Neural progenitor cell (in vitro differentiated cells): Measurements from ENCODE around the gene CD4. TPM values are rescaled to one million over a fixed set of nuclear protein-coding genes. Genes with fewer than 3 reads are reported as not detected.

Experiments
- DNase-seq: peaks from one replicate; pipeline ENCODE4 v3.0.0-alpha.2; 2016; ENCODE audit warnings: low spot score
- H2AFZ ChIP-seq: fragments of 200-600 bp; sonication (generic); replicated peaks from 2 replicates; pipeline ENCODE4 v1.6.1; 2016; ENCODE audit warnings: antibody characterized with exemption
- H3F3A ChIP-seq: fragments of 200-600 bp; sonication (generic); 2 replicates; pipeline ENCODE4 v1.6.1; 2016; ENCODE audit warnings: antibody characterized with exemption, low read depth
- H3K27ac ChIP-seq: fragments of 200-600 bp; sonication (generic); 2 replicates; pipeline ENCODE4 v1.5.1; 2016; ENCODE audit warnings: mild to moderate bottlenecking
- H3K27me3 ChIP-seq: fragments of 200-600 bp; sonication (generic); 2 replicates; pipeline ENCODE4 v1.6.1; 2016; ENCODE audit warnings: mild to moderate bottlenecking, moderate library complexity
- H3K36me3 ChIP-seq: fragments of 200-600 bp; sonication (generic); 2 replicates; pipeline ENCODE4 v1.5.1; 2016
- H3K4me1 ChIP-seq: fragments of 200-600 bp; sonication (generic); 2 replicates; pipeline ENCODE4 v1.6.1; 2016; ENCODE audit warnings: mixed run types
- H3K4me2 ChIP-seq: fragments of 200-600 bp; sonication (generic); 2 replicates; pipeline ENCODE4 v1.6.1; 2016
- H3K4me3 ChIP-seq: fragments of 200-600 bp; sonication (generic); 2 replicates; pipeline ENCODE4 v1.5.1; 2016
- H3K79me2 ChIP-seq: fragments of 200-600 bp; sonication (generic); 2 replicates; pipeline ENCODE4 v1.6.1; 2016; ENCODE audit warnings: low read depth
- H3K9ac ChIP-seq: fragments of 200-600 bp; sonication (generic); 2 replicates; pipeline ENCODE4 v1.6.1; 2016
- H3K9me3 ChIP-seq: fragments of 200-600 bp; sonication (generic); 2 replicates; pipeline ENCODE4 v1.5.1; 2016; ENCODE audit warnings: low read depth
- H4K20me1 ChIP-seq: fragments of 200-600 bp; sonication (generic); 2 replicates; pipeline ENCODE4 v1.6.1; 2016; ENCODE audit warnings: low read depth
- H3K27ac Mint-ChIP-seq: 3 replicates; pipeline ENCODE4 v1.8.0; 2021; ENCODE audit warnings: mixed read lengths
- H3K27me3 Mint-ChIP-seq: 2 replicates; pipeline ENCODE4 v1.8.0; 2022; ENCODE audit warnings: low read depth, mild to moderate bottlenecking, inconsistent platforms, moderate library complexity, mixed read lengths; ENCODE audit not compliant: insufficient read depth
- H3K36me3 Mint-ChIP-seq: 3 replicates; pipeline ENCODE4 v1.8.0; 2021; ENCODE audit warnings: mixed read lengths
- H3K4me1 Mint-ChIP-seq: 3 replicates; pipeline ENCODE4 v1.8.0; 2021; ENCODE audit warnings: mixed read lengths
- H3K4me3 Mint-ChIP-seq: 3 replicates; pipeline ENCODE4 v1.8.0; 2021; ENCODE audit warnings: mild to moderate bottlenecking, moderate library complexity, mixed read lengths
- H3K9me3 Mint-ChIP-seq: 3 replicates; pipeline ENCODE4 v1.8.0; 2020; ENCODE audit warnings: mixed read lengths
- EZH2 ChIP-seq: fragments of 200-600 bp; sonication (generic); IDR thresholded peaks from 2 replicates; pipeline ENCODE4 v1.6.1; 2017; ENCODE audit warnings: antibody characterized with exemption, mild to moderate bottlenecking, moderate library complexity
- EZH2phosphoT487 ChIP-seq: fragments of 200-600 bp; sonication (generic); IDR thresholded peaks from 2 replicates; pipeline ENCODE4 v1.6.1; 2017; ENCODE audit warnings: antibody characterized with exemption
- total RNA-seq: library from RNA; depleted of rRNA; stranded (reverse); fragments of >200 nt; gene quantifications from 2 replicates; pipeline ENCODE4 v1.2.3, GENCODE V29; 2015; ENCODE audit warnings: low replicate concordance
- TF ChIP-seq, protein P1 (sequence below): fragments of 200-600 bp; sonication (generic); IDR thresholded peaks from 2 replicates; pipeline ENCODE4 v1.5.1; 2017; ENCODE audit warnings: antibody characterized with exemption, mild to moderate bottlenecking

The CD4 gene
- total RNA-seq, 1 donor from 2014 or later = 2.5 TPM

DNA sequence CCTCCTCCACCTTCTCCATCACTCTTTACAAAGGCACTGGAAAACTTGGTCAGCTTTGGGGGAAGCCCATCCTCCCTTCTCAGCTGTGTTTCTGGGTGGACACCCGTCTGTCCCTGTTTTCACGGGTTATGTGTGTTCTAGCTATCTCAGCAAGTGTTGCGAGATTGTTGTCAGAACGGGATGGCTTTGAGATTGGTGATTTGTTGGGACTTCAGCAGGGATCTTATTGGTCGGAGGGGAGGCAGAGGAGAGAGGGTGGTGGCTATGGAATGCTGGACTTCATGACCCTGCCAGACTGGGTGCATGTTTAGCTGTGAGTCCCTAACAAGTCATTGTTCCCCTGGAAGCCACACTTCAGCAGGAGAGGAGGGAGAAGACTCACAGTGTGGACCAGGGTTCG lies 64.7 kb downstream of the CD4 start:
- H3K27ac Mint-ChIP-seq = peak overlapping the region; percentile 47
- Histone ChIP-seq H4K20me1 (peaks cover 28% of the 10 kb centered on the region), H3K9ac (no peak overlapping the region), H3K4me2 (no peak overlapping the region), H2AFZ (no peak overlapping the region), H3K27ac (no peak overlapping the region), H3K9me3 (no peaks in the 10 kb centered on the region), H3K79me2 (peaks cover 48% of the 10 kb centered on the region), H3K4me3 (no peak overlapping the region), H3K27me3 (no peaks in the 10 kb centered on the region), H3F3A (peaks cover 25% of the 10 kb centered on the region), H3K36me3 (peaks cover 4% of the 10 kb centered on the region), H3K4me1 (peaks cover 19% of the 10 kb centered on the region)
- no peak for DNase-seq
- peaks cover 7% of the 10 kb centered on the region for H3K27me3 Mint-ChIP-seq
- H3K36me3 Mint-ChIP-seq = peaks cover 29% of the 10 kb centered on the region
- H3K4me1 Mint-ChIP-seq = peaks cover 32% of the 10 kb centered on the region
- no peaks in the 10 kb centered on the region for H3K9me3 Mint-ChIP-seq
- peak overlapping the region; percentile 93 for H3K4me3 Mint-ChIP-seq
- TF ChIP-seq EZH2 (no peak), EZH2phosphoT487 (no peak)
- TF ChIP-seq, protein P1, sequence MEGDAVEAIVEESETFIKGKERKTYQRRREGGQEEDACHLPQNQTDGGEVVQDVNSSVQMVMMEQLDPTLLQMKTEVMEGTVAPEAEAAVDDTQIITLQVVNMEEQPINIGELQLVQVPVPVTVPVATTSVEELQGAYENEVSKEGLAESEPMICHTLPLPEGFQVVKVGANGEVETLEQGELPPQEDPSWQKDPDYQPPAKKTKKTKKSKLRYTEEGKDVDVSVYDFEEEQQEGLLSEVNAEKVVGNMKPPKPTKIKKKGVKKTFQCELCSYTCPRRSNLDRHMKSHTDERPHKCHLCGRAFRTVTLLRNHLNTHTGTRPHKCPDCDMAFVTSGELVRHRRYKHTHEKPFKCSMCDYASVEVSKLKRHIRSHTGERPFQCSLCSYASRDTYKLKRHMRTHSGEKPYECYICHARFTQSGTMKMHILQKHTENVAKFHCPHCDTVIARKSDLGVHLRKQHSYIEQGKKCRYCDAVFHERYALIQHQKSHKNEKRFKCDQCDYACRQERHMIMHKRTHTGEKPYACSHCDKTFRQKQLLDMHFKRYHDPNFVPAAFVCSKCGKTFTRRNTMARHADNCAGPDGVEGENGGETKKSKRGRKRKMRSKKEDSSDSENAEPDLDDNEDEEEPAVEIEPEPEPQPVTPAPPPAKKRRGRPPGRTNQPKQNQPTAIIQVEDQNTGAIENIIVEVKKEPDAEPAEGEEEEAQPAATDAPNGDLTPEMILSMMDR = no peak

DNA sequence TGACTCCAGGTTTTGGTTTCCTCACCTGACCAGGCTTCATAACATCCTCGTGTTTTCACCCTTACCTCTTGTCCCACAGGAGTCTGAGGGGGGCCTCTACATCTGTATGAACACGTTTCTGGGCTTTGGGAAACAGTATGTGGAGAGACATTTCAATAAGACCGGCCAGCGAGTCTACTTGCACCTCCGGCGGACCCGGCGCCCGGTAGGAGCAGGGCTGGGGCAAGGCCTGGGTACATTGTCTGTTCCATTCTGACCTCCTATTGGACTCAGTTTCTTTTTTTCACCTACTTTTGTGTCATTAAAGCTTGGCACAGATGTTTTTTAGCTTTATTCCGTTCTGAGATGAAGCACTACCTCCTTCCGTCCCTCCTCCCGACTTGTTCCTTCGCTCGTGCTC lies 66.0 kb downstream of the CD4 start:
- Mint-ChIP-seq H3K4me3 (no peak overlapping the region), H3K9me3 (no peaks in the 10 kb centered on the region), H3K27me3 (peaks cover 5% of the 10 kb centered on the region), H3K27ac (no peak overlapping the region), H3K4me1 (peaks cover 19% of the 10 kb centered on the region), H3K36me3 (peaks cover 27% of the 10 kb centered on the region)
- Histone ChIP-seq H3K27me3 (no peaks in the 10 kb centered on the region), H3K4me2 (no peak overlapping the region), H3K9me3 (no peaks in the 10 kb centered on the region), H3K4me3 (no peak overlapping the region), H3K9ac (no peak overlapping the region), H2AFZ (no peak overlapping the region), H3K27ac (no peak overlapping the region), H3K79me2 (peaks cover 35% of the 10 kb centered on the region), H4K20me1 (peaks cover 15% of the 10 kb centered on the region), H3K36me3 (peaks cover 4% of the 10 kb centered on the region), H3F3A (peaks cover 23% of the 10 kb centered on the region), H3K4me1 (peaks cover 10% of the 10 kb centered on the region)
- no peak for DNase-seq
- TF ChIP-seq EZH2phosphoT487 (no peak), EZH2 (no peak)
- TF ChIP-seq, protein P1 = no peak

DNA sequence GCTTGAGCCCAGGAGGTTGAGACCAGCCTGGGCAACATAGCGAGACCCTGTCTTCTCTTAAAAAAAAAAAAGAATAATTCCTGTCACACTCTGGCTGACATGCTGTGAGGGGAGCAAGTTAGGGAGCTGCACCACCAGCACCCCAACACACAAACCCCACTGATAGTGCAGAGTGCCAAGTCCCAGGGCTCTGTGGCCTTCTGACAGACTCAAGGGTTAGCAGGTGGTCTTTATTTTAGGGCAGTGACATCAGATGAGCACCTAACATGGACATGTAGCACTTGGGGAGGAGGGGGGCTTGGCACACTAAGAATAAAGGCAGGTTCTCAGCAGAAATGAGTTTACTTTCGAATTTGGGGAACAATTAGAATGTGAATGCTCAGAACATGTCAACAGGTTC lies 69.5 kb downstream of the CD4 start:
- Histone ChIP-seq H3K9ac (no peak overlapping the region), H3K4me1 (no peaks in the 10 kb centered on the region), H3K36me3 (peaks cover 4% of the 10 kb centered on the region), H3K27me3 (no peaks in the 10 kb centered on the region), H3K79me2 (peaks cover 17% of the 10 kb centered on the region), H3K4me2 (no peak overlapping the region), H4K20me1 (peaks cover 7% of the 10 kb centered on the region), H3K9me3 (no peaks in the 10 kb centered on the region), H3F3A (no peaks in the 10 kb centered on the region), H2AFZ (no peak overlapping the region), H3K27ac (no peak overlapping the region), H3K4me3 (no peak overlapping the region)
- peaks cover 4% of the 10 kb centered on the region for H3K4me1 Mint-ChIP-seq
- DNase-seq = no peak
- H3K4me3 Mint-ChIP-seq = no peak overlapping the region
- peaks cover 4% of the 10 kb centered on the region for H3K27me3 Mint-ChIP-seq
- H3K36me3 Mint-ChIP-seq = peaks cover 44% of the 10 kb centered on the region
- H3K9me3 Mint-ChIP-seq = no peaks in the 10 kb centered on the region
- TF ChIP-seq EZH2phosphoT487 (no peak), EZH2 (no peak)
- TF ChIP-seq, protein P1 = no peak
- H3K27ac Mint-ChIP-seq = no peak overlapping the region
